Spleen (tissue), 11 donors: Measurements from ENCODE around the gene PDZD8. TPM values are rescaled to one million over a fixed set of nuclear protein-coding genes. Genes with fewer than 3 reads are reported as not detected.

Source experiments
- DNase-seq: peaks from one replicate; pipeline ENCODE4 v3.0.0-alpha.2; 2020
- H3K27ac ChIP-seq, 8 donors: fragments of 200-600 bp; sonication (generic) in 7 of 8; 1 replicate in 4 of 8; 2 replicates in 4 of 8; pipeline versions ENCODE4 v1.5.0 to v1.8.0; 2016 to 2021; ENCODE audit warnings: inconsistent platforms in 4 of 8, mild to moderate bottlenecking in 4 of 8, moderate library complexity in 1 of 8
- H3K27me3 ChIP-seq, 7 donors: fragments of 200-600 bp; sonication (generic) in 6 of 7; replicated peaks in 1 of 7; 1 replicate in 4 of 7; 2 replicates in 3 of 7; pipeline versions ENCODE4 v1.5.0 to v1.8.0; 2016 to 2021; ENCODE audit warnings: inconsistent platforms in 3 of 7, mild to moderate bottlenecking in 1 of 7
- H3K36me3 ChIP-seq, 6 donors: fragments of 200-600 bp; sonication (generic) in 5 of 6; 1 replicate in 4 of 6; 2 replicates in 2 of 6; pipeline versions ENCODE4 v1.5.0 to v1.8.0; 2016 to 2021; ENCODE audit warnings: inconsistent platforms in 2 of 6
- H3K4me1 ChIP-seq, 6 donors: fragments of 200-600 bp; sonication (generic) in 5 of 6; 1 replicate in 3 of 6; 2 replicates in 3 of 6; pipeline versions ENCODE4 v1.5.0 to v1.8.0; 2016 to 2021; ENCODE audit warnings: inconsistent platforms in 3 of 6
- H3K4me3 ChIP-seq, 8 donors: fragments of 200-600 bp; sonication (generic) in 7 of 8; 1 replicate in 4 of 8; 2 replicates in 4 of 8; pipeline versions ENCODE4 v1.5.0 to v1.8.0; 2016 to 2021; ENCODE audit warnings: inconsistent platforms in 4 of 8, mild to moderate bottlenecking in 4 of 8, moderate library complexity in 2 of 8
- H3K9me3 ChIP-seq, 8 donors: fragments of 200-600 bp; sonication (generic) in 7 of 8; 1 replicate in 4 of 8; 2 replicates in 4 of 8; pipeline versions ENCODE4 v1.5.0 to v1.8.0; 2016 to 2021; ENCODE audit warnings: inconsistent platforms in 4 of 8
- CTCF ChIP-seq, 11 experiments: fragments of 200-600 bp in 7 of 11; fragments of 450-650 bp in 4 of 11; sonication (generic) in 4 of 11; IDR thresholded peaks in 8 of 11; conservative IDR thresholded peaks in 3 of 11; 1 replicate in 7 of 11; 2 replicates in 4 of 11; pipeline versions ENCODE4 v1.4.0 to v1.8.0; 2016 to 2021; ENCODE audit warnings: antibody characterized with exemption in 11 of 11, inconsistent platforms in 4 of 11, mild to moderate bottlenecking in 1 of 11
- POLR2A ChIP-seq, 3 donors: fragments of 450-650 bp; IDR thresholded peaks; one replicate each; pipeline ENCODE4 v1.5.1; 2017; ENCODE audit warnings: antibody characterized with exemption in 3 of 3, mild to moderate bottlenecking in 1 of 3
- POLR2AphosphoS5 ChIP-seq, 3 donors: sonication (generic); formaldehyde crosslinking; IDR thresholded peaks; one replicate each; pipeline ENCODE4 v1.5.1; 2017; ENCODE audit warnings: antibody characterized with exemption in 3 of 3
- WGBS, 5 donors: extraction: QIAGEN DNeasy Blood & Tissue Kit in 3 of 5; methylation state at CpG; one replicate each; pipeline versions ENCODE4 v1.1.5 to v1.1.7; 2013 to 2018; 5-methylcytosine and 5-hydroxymethylcytosine counted together
- intact Hi-C: fragments of 100-400 bp; cut with DNase I; formaldehyde crosslinking; loops from one replicate; pipeline ENCODE4 v1.15.0; 2023; ENCODE audit warnings: low total_unique reads
- polyA plus RNA-seq, 3 donors: library from polyadenylated mRNA; stranded (reverse); fragments of 200-250 nt; gene quantifications; one replicate each; pipeline ENCODE4 v1.2.1, GENCODE V29; 2013
- total RNA-seq, 7 donors: library from RNA; depleted of rRNA in 3 of 7; stranded (reverse); fragments of >200 nt in 3 of 7; fragmentation: NEBNext Ultra II Directional in 4 of 7; extraction: Animal tissue kit (Norgen Biotek cat#: 25700) in 4 of 7; gene quantifications; one replicate each; pipeline versions ENCODE4 v1.1.0 to v1.2.1, GENCODE V29; 2016 to 2021
- donor health status: healthy with polysubstance abuse.
- donor health status: DM: no; HTN: no; CAD: no; lungs with moderate emphysema.
- donor health status: DM: no; HTN: no; CAD: no.
- donor health status: Bipolar disorder and iron deficiency.
- donor health status: healthy.
- donor health status: DM: no; HTN: no; CAD: no.
- donor health status: DM: yes; HTN: yes; CAD: no.

PDZD8 gene
- total and polyA plus RNA-seq, 10 donors = 0.91 to 119 (median 26.5) TPM

- no peak for DNase-seq
- Histone ChIP-seq H3K4me1 (no peaks in the 10 kb centered on the region), H3K9me3 (no peaks in the 10 kb centered on the region), H3K36me3 (no peaks in the 10 kb centered on the region), H3K4me3 (no peak overlapping the region), H3K27ac (no peak overlapping the region), H3K27me3 (peaks cover 0 to 40% (median 6%) of the 10 kb centered on the region in 7 donors)
- TF ChIP-seq POLR2A (IDR thresholded peaks at IDR 0.05) = no peak
- no peak for TF ChIP-seq CTCF (IDR thresholded peaks at IDR 0.05 in 8 of 11, conservative IDR thresholded peaks at IDR 0.05 in 3 of 11)
- no peak for TF ChIP-seq POLR2AphosphoS5 (IDR thresholded peaks at IDR 0.05)
- WGBS, 5 donors = 42 to 97% (median 82%) methylated on average over 1 of the region's 1 CpG
- intact Hi-C loops = no loop called here
Observed at GRCh38 chr10:117382861-117383260, 7.6 kb upstream of the PDZD8 start.

- peak; percentile 92 for DNase-seq
- H3K36me3 ChIP-seq = no peaks in the 10 kb centered on the region
- TF ChIP-seq CTCF (IDR thresholded peaks at IDR 0.05 in 8 of 11, conservative IDR thresholded peaks at IDR 0.05 in 3 of 11) (peak in 1 of 11 experiments; percentile 2), POLR2AphosphoS5 (IDR thresholded peaks at IDR 0.05) (no peak)
- intact Hi-C loops = no loop called here
- peak overlapping the region; percentile 75 to 99 (median 90) for H3K4me3 ChIP-seq
- WGBS, 5 donors = 0 to 1% (median 0%) methylated on average over 19 to 92 of the region's 92 CpGs
- H3K4me1 ChIP-seq = peaks cover 16 to 62% (median 43%) of the 10 kb centered on the region in 6 donors
- no peaks in the 10 kb centered on the region for H3K9me3 ChIP-seq
- peak overlapping the region; percentile 82 to 99 (median 96) for H3K27ac ChIP-seq
- peaks cover 0 to 22% (median 0%) of the 10 kb centered on the region in 7 donors for H3K27me3 ChIP-seq
Observed at GRCh38 chr10:117374506-117375359, 507 bp downstream of the PDZD8 start.

GRCh38 chr10:117373823-117374505, 1.3 kb downstream of the PDZD8 start:
- 0 to 2% (median 1%) methylated on average over 16 to 31 of the region's 31 CpGs for WGBS, 5 donors
- no peak for TF ChIP-seq POLR2A (IDR thresholded peaks at IDR 0.05)
- TF ChIP-seq CTCF (IDR thresholded peaks at IDR 0.05 in 8 of 11, conservative IDR thresholded peaks at IDR 0.05 in 3 of 11) = peak in 1 of 11 experiments; percentile 5
- TF ChIP-seq POLR2AphosphoS5 (IDR thresholded peaks at IDR 0.05) = peak; percentile 18 to 65 (median 53)
- no peaks in the 10 kb centered on the region for H3K9me3 ChIP-seq
- H3K27ac ChIP-seq = peak overlapping the region; percentile 82 to 99 (median 96)
- peaks cover 16 to 69% (median 47%) of the 10 kb centered on the region in 6 donors for H3K4me1 ChIP-seq
- no peaks in the 10 kb centered on the region for H3K36me3 ChIP-seq
- peak; percentile 88 for DNase-seq
- H3K27me3 ChIP-seq = peaks cover 0 to 14% (median 0%) of the 10 kb centered on the region in 7 donors
- H3K4me3 ChIP-seq = peak overlapping the region; percentile 75 to 99 (median 90)
- intact Hi-C loops = no loop called here

GRCh38 chr10:117370205-117370604, 5.0 kb downstream of the PDZD8 start:
- Histone ChIP-seq H3K4me3 (no peak overlapping the region), H3K36me3 (no peaks in the 10 kb centered on the region), H3K27ac (peak overlapping the region in 2 of 8 donors; percentile 9 to 99), H3K27me3 (no peaks in the 10 kb centered on the region), H3K9me3 (no peaks in the 10 kb centered on the region), H3K4me1 (peaks cover 12 to 94% (median 58%) of the 10 kb centered on the region in 6 donors)
- TF ChIP-seq CTCF (IDR thresholded peaks at IDR 0.05 in 8 of 11, conservative IDR thresholded peaks at IDR 0.05 in 3 of 11) = no peak
- TF ChIP-seq POLR2A (IDR thresholded peaks at IDR 0.05) = no peak
- no peak for TF ChIP-seq POLR2AphosphoS5 (IDR thresholded peaks at IDR 0.05)
- no peak for DNase-seq
- intact Hi-C loops = no loop called here
- WGBS, 5 donors = 49 to 75% (median 59%) methylated on average over 5 of the region's 5 CpGs
